ENCODE measurements around the gene FAM81B. TPM values are rescaled to one million over a fixed set of nuclear protein-coding genes. Genes with fewer than 3 reads are reported as not detected.

Gene FAM81B
- total RNA-seq, 4 donors from 2014 or later = not detected

DNA sequence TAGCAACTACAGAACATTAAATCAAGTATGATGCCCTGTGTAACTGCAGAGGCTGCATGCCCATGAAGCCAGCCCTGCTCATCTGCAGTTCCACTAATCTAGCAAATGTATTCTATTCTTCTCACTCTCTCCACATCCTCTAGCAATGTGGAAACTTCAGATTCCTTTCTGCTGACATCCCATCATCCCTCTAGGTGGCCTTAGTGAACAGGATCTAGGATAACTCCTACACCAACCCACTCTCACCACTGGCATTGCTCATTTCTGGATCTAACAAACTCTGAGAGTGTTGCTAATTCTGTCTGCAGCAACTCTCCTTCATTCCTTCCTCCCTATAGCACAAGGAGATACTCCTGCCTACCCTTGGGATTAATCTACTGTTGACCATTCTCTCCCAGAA is 80.8 kb downstream of the FAM81B start:
- in situ Hi-C loops (cut with MboI; ENCODE audit: low sequenced_read_pairs in 4 of 4) (no loop called here), intact Hi-C loops (cut with DNase I; ENCODE audit: low total_unique reads) (no loop called here)
- Histone ChIP-seq H3K4me1 (peaks cover 14 to 16% of the 10 kb centered on the region in 2 donors), H3K9me3 (no peaks in the 10 kb centered on the region), H3K27me3 (no peaks in the 10 kb centered on the region), H3K4me3 (no peak overlapping the region), H3K27ac (no peak overlapping the region), H3K36me3 (peaks cover 0 to 29% of the 10 kb centered on the region in 2 donors)
- TF ChIP-seq POLR2A (IDR thresholded peaks at IDR 0.05) = no peak
- TF ChIP-seq, protein P1, sequence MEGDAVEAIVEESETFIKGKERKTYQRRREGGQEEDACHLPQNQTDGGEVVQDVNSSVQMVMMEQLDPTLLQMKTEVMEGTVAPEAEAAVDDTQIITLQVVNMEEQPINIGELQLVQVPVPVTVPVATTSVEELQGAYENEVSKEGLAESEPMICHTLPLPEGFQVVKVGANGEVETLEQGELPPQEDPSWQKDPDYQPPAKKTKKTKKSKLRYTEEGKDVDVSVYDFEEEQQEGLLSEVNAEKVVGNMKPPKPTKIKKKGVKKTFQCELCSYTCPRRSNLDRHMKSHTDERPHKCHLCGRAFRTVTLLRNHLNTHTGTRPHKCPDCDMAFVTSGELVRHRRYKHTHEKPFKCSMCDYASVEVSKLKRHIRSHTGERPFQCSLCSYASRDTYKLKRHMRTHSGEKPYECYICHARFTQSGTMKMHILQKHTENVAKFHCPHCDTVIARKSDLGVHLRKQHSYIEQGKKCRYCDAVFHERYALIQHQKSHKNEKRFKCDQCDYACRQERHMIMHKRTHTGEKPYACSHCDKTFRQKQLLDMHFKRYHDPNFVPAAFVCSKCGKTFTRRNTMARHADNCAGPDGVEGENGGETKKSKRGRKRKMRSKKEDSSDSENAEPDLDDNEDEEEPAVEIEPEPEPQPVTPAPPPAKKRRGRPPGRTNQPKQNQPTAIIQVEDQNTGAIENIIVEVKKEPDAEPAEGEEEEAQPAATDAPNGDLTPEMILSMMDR (IDR thresholded peaks at IDR 0.05 in 4 of 5, conservative IDR thresholded peaks at IDR 0.05 in 1 of 5) = no peak
- ATAC-seq (peak in 1 of 2 donors; percentile 30), DNase-seq (no peak)

DNA sequence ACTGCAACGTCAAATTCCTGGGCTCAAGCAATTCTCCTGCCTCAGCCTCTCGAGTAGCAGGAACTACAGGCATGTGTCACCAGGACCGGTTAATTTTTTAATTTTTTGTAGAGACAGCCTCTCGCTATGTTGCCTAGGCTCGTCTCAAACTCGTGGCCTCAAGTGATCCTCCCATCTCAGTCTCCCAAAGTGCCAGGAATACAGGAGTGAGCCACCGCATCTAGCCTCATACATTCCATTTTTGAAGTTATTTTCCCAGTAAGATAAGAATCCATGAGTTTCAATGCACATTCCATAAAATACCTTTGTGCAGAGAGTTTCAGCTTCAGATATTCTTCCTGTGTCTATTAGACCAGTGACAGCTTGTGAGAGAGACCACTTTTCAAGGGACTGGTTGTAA is 93.3 kb downstream of the FAM81B start:
- TF ChIP-seq POLR2A (IDR thresholded peaks at IDR 0.05) = no peak
- TF ChIP-seq, protein P1 (IDR thresholded peaks at IDR 0.05 in 4 of 5, conservative IDR thresholded peaks at IDR 0.05 in 1 of 5) = no peak
- no peak overlapping the region for H3K4me3 ChIP-seq
- H3K27me3 ChIP-seq = no peaks in the 10 kb centered on the region
- in situ Hi-C loops (cut with MboI; ENCODE audit: low sequenced_read_pairs in 4 of 4) (no loop called here), intact Hi-C loops (cut with DNase I; ENCODE audit: low total_unique reads) (no loop called here)
- H3K27ac ChIP-seq = no peak overlapping the region
- no peaks in the 10 kb centered on the region for H3K4me1 ChIP-seq
- peaks cover 3 to 87% of the 10 kb centered on the region in 2 donors for H3K36me3 ChIP-seq
- no peak for DNase-seq
- no peaks in the 10 kb centered on the region for H3K9me3 ChIP-seq
- ATAC-seq = no peak

DNA sequence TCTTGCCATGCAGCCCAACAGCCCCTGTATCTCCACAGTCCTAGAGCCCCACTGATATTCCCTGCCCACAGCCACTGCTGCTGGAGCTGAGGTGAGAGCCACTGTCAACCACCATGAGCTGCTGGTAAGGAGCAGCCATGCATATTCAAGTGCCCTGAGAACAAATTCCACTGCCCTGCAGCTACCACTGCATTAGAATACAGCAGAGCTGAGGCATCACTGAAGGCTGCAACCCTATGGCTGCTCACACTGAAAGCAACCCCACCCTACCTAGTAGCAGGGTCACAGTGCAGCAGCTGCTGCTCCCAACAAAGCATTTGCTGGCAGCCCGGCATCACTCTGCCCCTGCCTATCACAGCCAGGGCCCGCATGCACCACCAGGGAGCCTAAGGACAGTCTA is 95.0 kb downstream of the FAM81B start:
- no peak for ATAC-seq
- H3K9me3 ChIP-seq = no peaks in the 10 kb centered on the region

DNA sequence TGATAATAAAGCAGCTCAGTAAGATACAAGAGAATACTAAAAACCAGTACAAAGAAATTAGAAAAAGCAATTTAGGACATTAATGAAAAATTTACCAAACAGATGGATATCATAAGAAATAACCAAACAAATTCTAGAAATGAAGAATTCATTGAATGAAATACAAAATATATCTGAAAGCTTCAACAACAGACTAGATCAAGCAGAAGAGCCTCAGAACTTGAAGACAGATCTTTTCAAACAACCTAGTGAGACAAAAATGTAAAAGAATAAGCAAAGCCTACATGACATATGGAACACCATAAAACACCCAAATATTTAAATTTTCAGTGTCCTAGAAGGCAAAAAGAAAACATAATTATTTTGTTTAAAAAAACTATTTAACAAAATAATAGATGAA is 96.7 kb downstream of the FAM81B start:
- Histone ChIP-seq H3K27me3 (no peaks in the 10 kb centered on the region), H3K27ac (no peak overlapping the region), H3K9me3 (no peaks in the 10 kb centered on the region), H3K4me3 (no peak overlapping the region), H3K36me3 (peaks cover 6 to 82% of the 10 kb centered on the region in 2 donors), H3K4me1 (no peaks in the 10 kb centered on the region)
- in situ Hi-C loops (cut with MboI; ENCODE audit: low sequenced_read_pairs in 4 of 4) (no loop called here), intact Hi-C loops (cut with DNase I; ENCODE audit: low total_unique reads) (no loop called here)
- TF ChIP-seq, protein P1 (IDR thresholded peaks at IDR 0.05 in 4 of 5, conservative IDR thresholded peaks at IDR 0.05 in 1 of 5) = no peak
- no peak for TF ChIP-seq POLR2A (IDR thresholded peaks at IDR 0.05)
- DNase-seq = no peak
- ATAC-seq = no peak

More for the DNA sequence above, 95.0 kb downstream of the FAM81B start:
- in situ Hi-C loops (cut with MboI; ENCODE audit: low sequenced_read_pairs in 4 of 4) (no loop called here), intact Hi-C loops (cut with DNase I; ENCODE audit: low total_unique reads) (no loop called here)
- no peak for DNase-seq
- Histone ChIP-seq H3K4me1 (no peaks in the 10 kb centered on the region), H3K36me3 (peaks cover 3 to 89% of the 10 kb centered on the region in 2 donors), H3K27me3 (no peaks in the 10 kb centered on the region), H3K4me3 (no peak overlapping the region), H3K27ac (no peak overlapping the region)
- TF ChIP-seq, protein P1 (IDR thresholded peaks at IDR 0.05 in 4 of 5, conservative IDR thresholded peaks at IDR 0.05 in 1 of 5) = no peak
- no peak for TF ChIP-seq POLR2A (IDR thresholded peaks at IDR 0.05)

Other genes starting within 250 kb of the FAM81B start
- gene MCTP1, start 106.3 kb upstream of the FAM81B start, total RNA-seq = 10 to 100 TPM in 1 of 4 donors, 1 to 10 TPM in 3; 5.4 to 22.1 (median 5.8) TPM
- gene SKIC3, start 163.6 kb downstream of the FAM81B start, total RNA-seq = 10 to 100 TPM; 40.6 to 54.4 (median 43.4) TPM
- 1 to 10 TPM; 2.3 to 4.3 (median 2.8) TPM for gene ARSK, start 163.7 kb downstream of the FAM81B start, total RNA-seq
- gene GPR150, start 228.7 kb downstream of the FAM81B start, total RNA-seq = under 1 TPM in 3 of 4 donors, not detected in 1; 0.29 to 0.59 (median 0.29) TPM

All from gastrocnemius medialis (tissue), 4 donors.